Inflammatory macrophage treated with lipopolysaccharide for 1 hour (primary cell): Measurements from ENCODE around the gene BABAM2.

Source experiments
- DNase-seq, 2 donors: peaks; one replicate each; pipeline ENCODE4 v3.0.0-alpha.2; 2020 to 2022

Gene BABAM2

GRCh38 chr2:28294451-28294850, 403.9 kb downstream of the BABAM2 start:
- DNase-seq, result no peak

- DNase-seq, result no peak
Measured at GRCh38 chr2:28296243-28296642, 405.7 kb downstream of the BABAM2 start.

- peak; percentile 19 to 51 for DNase-seq
Measured at GRCh38 chr2:28296904-28297303, 406.4 kb downstream of the BABAM2 start.

- no peak for DNase-seq
Measured at GRCh38 chr2:28297531-28297930, 407.0 kb downstream of the BABAM2 start.

GRCh38 chr2:28298406-28298805, 407.9 kb downstream of the BABAM2 start:
- DNase-seq, result no peak

GRCh38 chr2:28300485-28301341, 410.2 kb downstream of the BABAM2 start:
- no peak for DNase-seq

GRCh38 chr2:28305202-28305601, 414.7 kb downstream of the BABAM2 start:
- no peak for DNase-seq

GRCh38 chr2:28310107-28310506, 419.6 kb downstream of the BABAM2 start:
- no peak for DNase-seq

GRCh38 chr2:28311660-28312249, 421.2 kb downstream of the BABAM2 start:
- no peak for DNase-seq

GRCh38 chr2:28312307-28313219, 422.0 kb downstream of the BABAM2 start:
- no peak for DNase-seq

- DNase-seq, result no peak
Measured at GRCh38 chr2:28313220-28313784, 422.8 kb downstream of the BABAM2 start.

- DNase-seq, result no peak
Measured at GRCh38 chr2:28314968-28315367, 424.4 kb downstream of the BABAM2 start.

GRCh38 chr2:28316546-28317335, 426.2 kb downstream of the BABAM2 start:
- DNase-seq, result no peak

GRCh38 chr2:28317390-28317789, 426.9 kb downstream of the BABAM2 start:
- no peak for DNase-seq

GRCh38 chr2:28318023-28318422, 427.5 kb downstream of the BABAM2 start:
- DNase-seq, result no peak

GRCh38 chr2:28318462-28319117, 428.1 kb downstream of the BABAM2 start:
- DNase-seq, result no peak

- no peak for DNase-seq
Measured at GRCh38 chr2:28319118-28320008, 428.8 kb downstream of the BABAM2 start.

GRCh38 chr2:28320009-28320365, 429.5 kb downstream of the BABAM2 start:
- no peak for DNase-seq

- no peak for DNase-seq
Measured at GRCh38 chr2:28320371-28320770, 429.8 kb downstream of the BABAM2 start.

GRCh38 chr2:28321426-28321825, 430.9 kb downstream of the BABAM2 start:
- no peak for DNase-seq

GRCh38 chr2:28322051-28322450, 431.5 kb downstream of the BABAM2 start:
- DNase-seq, result no peak
